NCI-H146 treated with DMSO at 0.1 percent for 48 hours (cell line): Measurements from ENCODE around the gene PDE4D.

Experiments used
- DNase-seq: peaks from one replicate; lab custom pipeline; 2025; ENCODE audit not compliant: unreplicated experiment; lab: John Stamatoyannopoulos, UW

PDE4D gene

DNA sequence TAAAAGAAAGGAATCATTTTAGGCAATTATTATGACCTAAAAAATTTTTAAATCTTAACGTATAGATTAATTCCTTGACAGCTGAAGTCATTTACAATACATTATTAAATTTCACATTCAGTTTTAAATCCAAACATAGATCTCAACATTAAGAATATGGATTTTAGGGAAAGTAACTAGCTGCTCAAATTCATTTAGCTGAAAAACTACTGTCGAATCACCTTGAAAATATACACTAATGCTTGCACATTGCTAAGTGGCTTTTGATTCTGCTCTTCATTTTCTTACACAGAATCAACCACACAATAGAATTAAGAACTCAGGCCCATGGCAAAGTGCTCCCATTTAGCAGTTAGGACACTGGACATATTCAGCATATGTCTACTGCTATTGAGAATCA lies 856.5 kb downstream of the PDE4D start:
- DNase-seq, result no peak

DNA sequence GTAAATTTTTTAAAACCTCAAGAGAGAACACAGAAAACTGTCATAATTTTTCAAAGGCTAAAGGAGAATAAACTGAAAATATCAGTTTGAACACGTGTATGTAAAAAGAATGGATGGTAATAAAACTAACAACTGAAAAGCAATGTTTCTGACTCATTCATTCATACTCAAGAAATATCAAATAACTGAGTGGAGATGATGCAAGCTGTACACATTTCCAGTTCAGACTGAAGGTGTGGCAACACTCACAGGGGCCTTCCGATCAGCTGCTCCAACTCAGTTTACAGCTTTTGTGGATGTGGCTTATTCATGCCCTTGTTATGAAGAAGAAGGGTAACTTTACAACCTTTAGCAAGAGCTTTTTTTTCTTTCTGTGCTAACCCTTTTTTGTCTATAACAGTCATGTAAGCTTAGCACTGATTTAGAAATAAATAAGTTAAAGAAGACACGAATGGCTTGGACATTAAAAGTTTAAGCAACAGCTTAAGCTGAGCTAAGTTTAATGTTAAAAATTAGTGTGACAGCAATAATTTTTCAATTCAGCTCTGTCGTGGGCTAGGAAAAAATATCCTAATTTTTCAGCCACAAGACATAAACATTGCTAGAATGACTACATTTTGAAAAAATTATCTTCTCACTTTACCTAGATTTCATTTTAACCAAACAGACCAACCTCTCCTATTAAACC lies 857.1 kb downstream of the PDE4D start:
- DNase-seq, result no peak

DNA sequence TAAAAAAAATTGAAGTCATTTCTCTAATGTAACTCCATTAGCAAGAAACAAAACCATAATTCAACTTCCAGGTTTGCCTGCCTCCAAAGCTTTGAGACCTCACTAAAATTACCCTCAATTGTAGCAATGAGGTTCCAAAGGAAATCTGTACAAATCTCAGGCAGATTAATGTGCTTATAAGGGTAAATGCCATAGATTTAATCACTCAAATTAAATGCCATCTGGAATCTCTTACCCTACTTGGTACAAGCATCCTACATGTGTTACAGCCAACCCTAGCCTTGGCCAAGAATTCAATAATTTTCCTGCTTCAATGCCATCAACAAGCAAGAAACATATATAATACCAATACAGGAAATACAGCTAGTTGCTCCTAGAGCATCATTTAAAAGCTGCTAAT lies 857.8 kb downstream of the PDE4D start:
- no peak for DNase-seq

DNA sequence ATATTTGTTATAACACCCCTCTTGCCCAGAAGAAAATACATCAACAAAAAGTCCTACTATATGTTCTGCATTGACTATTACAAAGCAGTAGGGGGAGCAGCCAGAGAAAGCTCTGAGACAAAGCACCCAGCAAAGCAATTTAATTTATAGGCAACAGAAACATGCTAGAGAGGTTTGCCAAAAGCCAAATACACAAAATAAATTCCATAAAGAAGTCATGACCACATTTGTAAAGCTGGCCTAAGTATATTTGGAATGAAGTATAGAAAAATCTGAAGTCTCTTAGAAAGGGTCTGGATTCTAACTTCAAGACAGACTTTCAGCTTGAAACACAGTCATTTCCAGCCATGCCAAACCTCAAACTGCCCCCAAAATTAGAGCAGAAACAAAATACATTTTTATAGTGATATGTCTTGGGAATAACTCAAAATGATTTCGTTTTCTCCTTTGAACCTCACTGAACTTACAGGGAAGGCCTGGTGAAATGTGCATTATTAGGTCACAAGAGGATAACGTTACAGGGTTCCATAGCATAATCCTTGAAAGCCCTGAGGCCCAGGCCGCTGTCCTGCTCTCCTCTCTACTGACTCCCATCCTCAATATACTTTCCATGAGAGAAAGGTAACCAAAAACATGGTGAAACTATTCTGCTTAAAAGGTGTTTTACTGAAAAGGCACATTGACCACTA lies 858.9 kb downstream of the PDE4D start:
- no peak for DNase-seq

DNA sequence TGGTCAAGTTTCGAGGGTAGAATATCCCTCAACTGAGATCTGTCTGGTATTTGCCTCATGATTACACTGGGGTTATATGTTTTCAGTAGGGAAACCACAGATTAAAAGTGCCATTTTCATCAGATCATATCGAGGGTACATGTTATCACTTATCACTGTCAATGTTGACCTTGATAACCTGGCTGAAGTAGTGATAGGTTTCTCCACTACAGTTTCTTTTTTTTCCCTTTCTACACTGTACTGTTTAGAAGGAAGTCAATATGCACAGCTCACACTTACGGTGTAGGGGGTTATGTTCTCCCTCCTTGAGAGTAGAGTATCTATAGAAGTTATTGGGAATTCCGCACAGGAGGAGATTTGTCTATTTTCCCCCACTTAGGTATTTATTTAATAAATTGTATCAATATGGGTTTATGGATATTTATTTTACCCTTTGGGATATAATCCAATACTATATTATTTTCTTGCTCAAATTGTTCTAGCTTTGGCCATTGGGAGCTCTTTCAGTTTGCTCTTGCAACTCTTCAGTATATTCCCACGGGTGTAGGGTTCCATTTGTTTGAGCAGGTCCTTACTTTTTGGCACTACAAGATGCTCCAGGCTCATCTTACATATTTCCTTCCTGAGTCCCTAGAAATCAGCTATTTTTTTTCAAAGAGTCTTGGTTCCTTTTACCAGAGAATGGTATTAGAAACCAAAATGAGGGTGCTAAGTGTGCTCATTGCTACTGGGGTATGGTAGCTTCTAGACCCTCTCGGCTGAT lies 866.2 kb downstream of the PDE4D start:
- no peak for DNase-seq

DNA sequence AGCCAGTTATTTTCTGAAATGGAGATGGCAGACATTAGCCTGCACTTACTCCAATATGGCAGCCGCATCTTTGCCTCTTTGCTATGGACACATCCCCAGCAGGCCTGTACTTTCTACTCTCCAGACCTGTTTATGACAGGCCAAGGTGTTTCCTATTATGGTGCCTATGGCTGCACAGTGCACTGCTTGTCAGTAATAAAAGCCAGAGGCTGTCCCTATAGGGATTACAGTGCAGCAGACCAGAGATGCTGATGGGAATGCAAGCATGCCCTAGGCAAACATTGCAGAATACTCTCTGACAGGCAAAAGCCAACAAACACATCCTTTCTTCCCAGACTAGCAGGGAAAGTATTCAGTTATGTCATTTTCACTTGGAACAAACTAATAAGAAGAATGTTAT lies 867.8 kb downstream of the PDE4D start:
- no peak for DNase-seq

DNA sequence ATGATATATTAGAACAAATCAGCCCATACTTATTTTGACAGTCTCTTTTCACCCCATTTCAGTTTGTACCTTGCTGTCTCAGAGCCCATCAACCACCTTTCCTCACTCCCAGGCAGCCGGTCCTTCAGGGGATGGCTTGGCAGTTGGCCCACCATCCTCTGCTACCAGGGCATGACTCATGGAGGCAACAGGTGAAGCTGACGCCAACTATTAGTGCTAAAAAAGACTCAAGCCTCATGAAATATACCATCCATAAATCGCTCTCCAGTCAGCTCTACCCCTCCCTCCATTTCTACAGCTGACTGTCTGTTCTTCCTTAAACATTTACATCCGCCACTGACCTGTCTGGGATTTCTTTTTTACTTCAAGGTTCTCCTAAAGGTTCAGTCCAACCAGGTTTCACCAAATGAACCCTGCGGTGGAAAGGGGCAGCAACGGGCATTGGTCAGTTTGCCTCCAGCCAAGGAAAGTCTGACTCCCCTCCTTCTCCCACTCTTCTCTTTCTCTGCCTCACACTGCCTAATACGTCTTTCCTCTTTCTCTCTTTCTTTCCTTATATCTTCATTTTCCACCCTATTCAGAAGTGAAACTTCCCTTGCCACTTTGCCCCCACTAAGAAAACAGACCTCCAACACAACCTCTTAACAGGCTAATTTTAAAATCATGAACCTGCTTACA lies 871.5 kb downstream of the PDE4D start:
- no peak for DNase-seq

DNA sequence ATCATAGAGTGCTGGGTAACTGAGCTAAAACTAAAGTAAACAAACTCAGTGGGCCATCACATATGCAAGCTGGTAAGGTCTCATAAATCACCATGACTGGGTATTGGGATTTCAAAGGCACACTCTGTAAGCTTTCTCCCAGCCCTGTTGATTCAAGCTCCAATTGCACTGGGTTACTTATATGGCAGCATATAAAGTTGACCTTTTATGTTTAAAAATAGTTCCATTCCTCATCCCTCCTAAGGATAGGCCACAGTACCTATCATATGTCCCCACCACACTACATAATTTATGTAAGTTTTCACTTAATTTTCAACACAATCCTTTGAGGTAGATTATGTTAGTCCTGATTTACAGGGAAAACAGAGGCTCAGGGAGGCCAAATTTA lies 872.2 kb downstream of the PDE4D start:
- peak; percentile 94 for DNase-seq

DNA sequence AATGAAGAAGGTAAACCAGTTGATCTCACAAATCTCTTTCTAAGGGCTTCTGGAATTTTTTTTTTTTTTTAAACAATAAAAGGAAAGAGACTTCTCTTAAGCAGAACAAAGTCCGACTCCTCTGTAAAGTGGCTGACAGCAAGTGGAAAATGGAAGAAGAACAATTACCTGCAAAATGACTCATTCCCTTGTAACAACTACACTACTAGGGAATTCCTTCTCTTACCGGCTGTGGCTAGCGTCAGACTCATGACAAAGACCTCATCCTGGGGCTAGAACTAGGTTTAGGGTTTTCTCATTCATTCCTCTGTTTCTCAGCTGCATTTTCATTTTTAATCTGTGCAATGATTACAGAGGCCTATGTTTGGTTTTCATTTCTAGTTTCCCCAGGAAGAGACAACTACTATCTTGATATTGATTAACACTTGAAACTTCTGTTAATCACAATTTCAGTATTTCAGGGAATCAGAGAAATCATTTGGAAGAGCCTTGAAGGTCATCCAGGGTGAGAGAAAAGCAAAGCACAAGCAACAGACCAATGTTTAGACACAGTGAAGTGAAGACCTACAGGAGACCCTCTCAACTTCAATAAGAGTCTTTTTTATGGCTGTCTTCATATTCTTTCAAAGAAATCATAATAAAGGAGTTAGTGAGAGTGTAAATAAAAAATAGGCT lies 872.8 kb downstream of the PDE4D start:
- DNase-seq, result peak; percentile 53

DNA sequence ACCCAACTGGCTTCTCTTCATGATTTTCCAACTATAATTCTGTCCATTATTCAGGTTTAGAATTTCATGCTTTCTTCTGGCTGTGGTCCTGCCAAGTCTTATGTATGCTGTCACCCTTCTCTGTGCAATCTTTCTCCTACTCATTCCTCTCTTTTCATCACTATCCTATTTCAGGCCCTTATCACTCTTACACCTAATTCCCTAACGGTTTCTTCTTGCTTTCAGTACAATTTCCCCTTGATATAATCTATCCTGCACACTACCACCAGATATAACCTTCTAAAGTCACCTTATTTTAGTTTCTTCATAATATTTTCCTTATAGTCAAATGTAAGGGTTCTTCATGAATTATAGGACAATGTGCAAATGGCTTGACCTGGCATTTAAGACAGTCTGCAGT lies 874.4 kb downstream of the PDE4D start:
- no peak for DNase-seq

DNA sequence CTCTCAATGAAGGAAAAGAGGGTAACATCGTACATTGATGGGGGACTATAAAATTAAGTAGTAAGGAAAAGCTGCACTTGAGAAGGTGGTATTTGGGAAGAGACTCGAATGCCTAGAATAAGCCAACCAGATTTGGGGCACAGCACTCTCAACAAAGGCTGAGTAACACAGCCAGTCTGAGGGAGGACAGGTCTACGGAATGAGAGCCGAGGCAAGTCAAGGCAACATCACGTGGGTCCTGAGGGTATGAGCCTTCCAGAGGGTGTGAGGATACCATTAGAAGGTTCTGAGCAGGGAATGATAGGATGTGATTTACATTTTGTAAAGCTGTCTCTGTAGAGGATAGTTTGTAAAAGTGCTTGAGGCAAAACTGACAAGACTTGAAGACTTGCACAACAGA lies 876.6 kb downstream of the PDE4D start:
- DNase-seq, result no peak

DNA sequence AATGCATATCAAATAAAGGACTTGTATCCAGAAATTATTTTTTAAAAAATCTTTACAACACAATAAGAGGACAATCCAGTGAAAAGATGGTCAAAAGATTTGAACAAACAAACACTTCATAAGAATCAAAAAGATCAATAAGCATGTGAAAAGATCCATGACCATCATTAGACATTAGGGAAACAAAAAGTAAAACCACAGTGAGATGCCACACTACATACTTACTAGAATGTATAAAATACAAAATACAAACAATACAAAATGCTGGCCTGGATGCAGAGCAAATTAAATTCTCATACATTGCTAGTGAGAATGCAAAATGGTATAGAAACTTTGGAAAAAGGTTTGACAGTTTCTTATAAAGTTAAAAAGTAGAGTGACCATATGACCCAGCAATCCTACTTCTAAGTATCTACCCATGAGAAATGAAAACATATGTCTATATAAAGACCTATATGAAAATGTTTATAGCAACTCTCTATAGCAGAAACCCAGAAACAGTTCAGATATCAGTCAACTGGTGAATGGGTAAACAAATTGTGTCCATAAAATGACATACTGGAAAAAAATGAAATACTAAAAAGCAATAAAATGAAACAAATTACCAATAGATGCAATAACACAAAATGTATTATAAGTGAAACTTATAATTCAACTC lies 884.6 kb downstream of the PDE4D start:
- DNase-seq, result no peak

DNA sequence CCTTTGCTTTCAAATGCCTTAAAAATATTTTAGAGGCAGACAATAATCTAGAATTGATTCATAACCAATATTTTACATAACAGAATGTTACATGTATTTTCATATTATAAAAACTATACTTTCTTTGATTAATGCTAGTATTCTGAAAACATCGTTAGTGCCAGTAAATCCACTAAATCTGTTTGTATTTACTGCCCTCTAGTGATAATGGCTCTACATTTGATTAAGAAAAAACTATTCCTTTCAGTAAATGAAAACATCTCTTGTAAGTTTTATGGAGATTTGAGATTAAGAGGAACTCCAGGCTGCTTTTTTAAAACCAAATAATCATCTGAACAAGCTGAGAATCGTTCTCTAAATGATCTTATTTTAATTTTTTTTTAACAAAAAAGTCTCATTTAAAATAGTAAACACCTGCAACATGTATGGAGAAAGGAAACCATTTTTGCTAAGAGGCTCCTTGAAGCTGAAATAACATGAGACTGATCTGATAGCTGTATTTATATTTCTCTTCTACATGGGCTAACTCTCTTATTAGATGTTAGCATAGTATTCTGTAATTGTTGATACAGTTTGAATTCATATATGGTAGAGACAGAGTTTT lies 886.0 kb downstream of the PDE4D start:
- DNase-seq, result no peak

DNA sequence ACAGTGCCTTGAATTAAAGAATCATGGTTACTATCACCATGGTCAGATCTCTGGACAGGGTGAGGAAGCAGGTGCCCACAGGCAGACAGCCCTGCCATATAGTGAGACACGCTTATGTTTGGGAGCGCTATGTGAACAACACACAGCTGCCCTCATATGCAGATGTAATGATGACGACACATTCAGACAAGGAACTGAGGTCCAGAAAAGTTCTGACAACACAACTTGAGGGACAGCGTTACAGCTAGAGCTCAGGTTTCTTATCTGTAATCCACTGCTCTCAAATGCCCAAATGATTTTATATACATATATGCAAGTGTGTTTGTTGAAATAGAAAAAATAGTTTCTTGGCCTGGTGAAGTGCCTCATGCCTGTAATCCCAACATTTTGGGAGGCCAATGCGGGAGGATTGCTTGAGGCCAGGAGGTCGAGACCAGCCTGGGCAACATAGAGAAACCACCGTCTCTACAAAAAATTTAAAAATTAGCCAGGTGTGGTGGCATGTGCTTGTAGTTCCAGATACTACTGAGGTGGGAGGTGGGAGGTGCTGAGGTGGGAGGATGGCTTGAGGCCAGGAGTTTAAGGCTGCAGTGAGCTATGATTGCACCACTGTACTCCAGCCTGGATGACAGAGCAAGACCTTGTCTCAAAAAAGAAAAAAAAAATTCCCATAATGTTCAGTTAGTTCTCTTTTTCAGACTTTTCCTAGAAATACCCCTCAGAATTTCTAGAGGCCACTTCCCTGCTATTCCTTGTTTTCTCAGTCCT lies 887.4 kb downstream of the PDE4D start:
- DNase-seq, result no peak

DNA sequence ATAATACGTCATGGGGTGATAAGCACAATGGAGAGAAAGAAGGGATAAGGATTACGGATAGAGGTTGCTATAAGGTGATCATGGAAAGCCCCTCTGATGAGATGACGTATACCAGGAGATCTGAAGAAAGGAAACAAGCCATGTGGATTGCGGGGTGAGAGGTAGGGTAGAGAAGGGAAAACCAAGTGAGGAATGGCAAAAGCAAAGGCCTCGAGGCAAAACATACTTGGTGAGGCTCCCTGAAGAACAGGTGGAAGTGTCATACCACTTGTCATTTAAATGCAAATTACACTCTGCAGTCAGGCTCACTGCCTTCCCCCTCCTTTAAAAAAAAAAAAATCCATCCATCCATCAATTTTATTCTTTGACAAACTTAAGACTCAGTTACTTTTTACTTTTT lies 889.9 kb downstream of the PDE4D start:
- no peak for DNase-seq

DNA sequence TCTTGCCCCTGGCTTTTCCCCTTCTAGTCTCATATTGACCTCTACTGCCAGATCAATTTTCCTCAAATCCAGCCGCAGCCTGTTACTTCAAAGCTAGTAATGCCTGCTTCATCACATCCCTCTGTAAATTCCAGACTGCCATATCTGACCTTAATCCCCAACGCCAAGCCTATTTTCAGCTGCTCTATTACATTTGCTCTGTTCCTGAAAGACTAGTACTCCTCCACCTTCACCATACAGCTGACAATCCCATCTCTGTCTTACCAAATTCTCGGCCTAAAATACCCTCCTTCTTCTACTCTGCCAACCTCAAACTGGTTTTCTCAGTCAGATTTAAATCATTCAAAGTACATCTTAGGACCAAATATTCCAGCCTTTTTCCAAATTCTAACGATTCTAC lies 890.4 kb downstream of the PDE4D start:
- DNase-seq, result no peak

DNA sequence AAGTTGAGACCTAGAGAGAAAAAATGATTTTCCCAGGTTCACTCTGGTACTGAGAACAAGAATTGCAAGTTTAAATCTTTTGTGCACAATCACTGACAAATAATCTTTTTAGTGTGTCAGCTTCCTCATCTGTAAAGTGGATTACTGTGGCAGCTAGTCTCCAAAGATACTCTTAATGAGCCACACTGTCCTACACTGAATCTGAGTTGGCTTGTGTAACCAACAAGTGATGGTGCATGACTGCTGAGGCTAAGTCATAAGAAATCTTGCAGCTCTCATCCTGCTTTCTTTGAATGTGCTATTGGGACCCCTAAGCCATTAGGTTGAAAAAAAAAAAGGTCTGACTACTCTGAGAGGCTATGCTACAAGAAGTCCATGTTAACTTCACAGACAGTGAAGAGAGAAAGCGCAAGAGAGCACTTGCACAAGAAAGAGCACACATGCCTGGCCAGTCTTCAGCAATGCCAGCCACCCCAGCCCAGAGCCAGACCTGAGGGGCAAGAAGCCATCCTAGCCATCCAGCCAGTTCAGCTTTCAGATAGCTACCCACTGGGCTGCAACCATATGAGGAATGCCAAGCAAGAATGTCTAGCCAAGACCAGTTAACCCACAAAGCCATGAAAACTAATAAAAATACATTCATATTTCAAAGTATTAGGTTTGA lies 891.2 kb downstream of the PDE4D start:
- no peak for DNase-seq

DNA sequence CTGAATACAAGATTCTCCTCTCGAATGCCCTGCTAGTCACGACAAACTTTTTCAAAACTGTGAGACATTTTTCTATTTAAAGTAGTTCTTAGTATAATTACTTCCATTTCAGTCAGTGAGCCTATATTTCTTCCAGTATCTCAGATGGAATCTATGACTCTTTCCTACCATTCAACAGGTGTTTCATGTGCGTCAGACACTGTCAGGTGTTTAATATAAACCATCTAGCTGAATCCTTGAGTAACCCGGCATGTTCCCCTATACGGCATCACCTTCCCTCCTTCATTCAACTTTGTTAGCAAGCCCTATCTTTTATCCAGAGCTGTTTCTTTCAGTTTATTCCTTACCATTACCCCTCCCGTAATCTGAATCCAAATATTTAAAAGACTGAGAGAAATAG lies 891.8 kb downstream of the PDE4D start:
- no peak for DNase-seq

DNA sequence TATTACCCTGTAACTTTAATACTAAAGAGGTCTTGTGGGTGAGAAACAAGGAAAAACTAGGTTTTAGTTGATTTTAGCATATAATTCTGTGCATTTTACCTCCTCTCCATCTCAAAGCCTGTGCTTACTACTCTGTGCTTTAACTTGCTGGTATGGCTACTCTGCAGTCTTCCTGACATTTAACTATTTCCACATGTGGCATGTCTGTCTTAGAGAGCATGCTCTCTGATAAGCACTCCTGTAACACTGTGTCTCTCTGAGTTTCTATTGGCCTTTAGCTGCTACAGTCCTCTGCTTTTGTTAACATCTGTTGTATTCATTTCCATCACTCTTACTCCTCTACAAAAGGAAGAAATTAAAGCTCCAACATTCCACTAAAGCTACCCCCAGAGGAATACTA lies 892.4 kb downstream of the PDE4D start:
- DNase-seq, result no peak
